Measurements from ENCODE around the gene PARVA.

PARVA gene

GRCh38 chr11:12534549-12534948 lies 157.2 kb downstream of the PARVA start:
- DNase-seq, result no peak

- DNase-seq, result no peak
Measured at GRCh38 chr11:12535321-12535720, 157.9 kb downstream of the PARVA start.

- no peak for DNase-seq
Measured at GRCh38 chr11:12536566-12536965, 159.2 kb downstream of the PARVA start.

- DNase-seq, result no peak
Measured at GRCh38 chr11:12537778-12538401, 160.5 kb downstream of the PARVA start.

- no peak for DNase-seq
Measured at GRCh38 chr11:12538889-12539421, 161.6 kb downstream of the PARVA start.

GRCh38 chr11:12539572-12539971 lies 162.2 kb downstream of the PARVA start:
- peak; percentile 95 for DNase-seq

GRCh38 chr11:12540075-12540680 lies 162.8 kb downstream of the PARVA start:
- DNase-seq, result peak; percentile 66

GRCh38 chr11:12540913-12541582 lies 163.7 kb downstream of the PARVA start:
- DNase-seq, result peak; percentile 97

GRCh38 chr11:12541583-12542151 lies 164.3 kb downstream of the PARVA start:
- no peak for DNase-seq

GRCh38 chr11:12542186-12542935 lies 165.0 kb downstream of the PARVA start:
- DNase-seq, result no peak

- DNase-seq, result no peak
Measured at GRCh38 chr11:12543596-12544415, 166.4 kb downstream of the PARVA start.

- DNase-seq, result no peak
Measured at GRCh38 chr11:12544986-12545775, 167.8 kb downstream of the PARVA start.

GRCh38 chr11:12546122-12546521 lies 168.8 kb downstream of the PARVA start:
- no peak for DNase-seq

GRCh38 chr11:12546660-12547059 lies 169.3 kb downstream of the PARVA start:
- no peak for DNase-seq

GRCh38 chr11:12547953-12548650 lies 170.7 kb downstream of the PARVA start:
- no peak for DNase-seq

GRCh38 chr11:12552692-12553091 lies 175.3 kb downstream of the PARVA start:
- DNase-seq, result peak; percentile 98

GRCh38 chr11:12554122-12554521 lies 176.8 kb downstream of the PARVA start:
- no peak for DNase-seq

- DNase-seq, result peak; percentile 76
Measured at GRCh38 chr11:12556155-12556554, 178.8 kb downstream of the PARVA start.

- peak; percentile 99 for DNase-seq
Measured at GRCh38 chr11:12556788-12557384, 179.5 kb downstream of the PARVA start.

- DNase-seq, result no peak
Measured at GRCh38 chr11:12559011-12559410, 181.6 kb downstream of the PARVA start.

Measured in fibroblast of upper back skin (primary cell).